HepG2 (cell line): ENCODE data around the gene ZBED5. TPM values are rescaled to one million over a fixed set of nuclear protein-coding genes. Genes with fewer than 3 reads are reported as not detected.

Experiments used
- ARHGAP35 ChIP-seq: sonication (generic); formaldehyde crosslinking; IDR thresholded peaks from 2 replicates; pipeline ENCODE4 v1.9.0; 2022; ENCODE audit warnings: mild to moderate bottlenecking, inconsistent platforms, moderate library complexity, missing genetic modification reagents, borderline replicate concordance
- BCL6 ChIP-seq: IDR thresholded peaks from 2 replicates; pipeline ENCODE4 v1.6.1; 2016; ENCODE audit warnings: missing genetic modification reagents, missing compliant biosample characterization
- CBX2 ChIP-seq, 2 experiments: fragments of 200-600 bp in 1 of 2; sonication (generic); formaldehyde crosslinking in 1 of 2; IDR thresholded peaks; 2 replicates each; pipeline versions ENCODE4 v1.7.0 to v1.8.1; 2018 to 2022; ENCODE audit warnings: low read depth in 2 of 2, low read length in 1 of 2, mild to moderate bottlenecking in 1 of 2, missing genetic modification reagents in 1 of 2
- CEBPG ChIP-seq: IDR thresholded peaks from 2 replicates; pipeline ENCODE4 v1.6.1; 2016
- GLI4 ChIP-seq: sonication (generic); formaldehyde crosslinking; IDR thresholded peaks from 2 replicates; pipeline ENCODE4 v1.5.1; 2020; ENCODE audit warnings: missing genetic modification reagents, mild to moderate bottlenecking, moderate library complexity, borderline replicate concordance
- HOXA3 ChIP-seq: sonication (generic); formaldehyde crosslinking; IDR thresholded peaks from 2 replicates; pipeline ENCODE4 v1.5.0; 2020; ENCODE audit warnings: missing genetic modification reagents
- MEIS1 ChIP-seq: sonication (generic); formaldehyde crosslinking; IDR thresholded peaks from 2 replicates; pipeline ENCODE4 v1.9.0; 2021; ENCODE audit warnings: mild to moderate bottlenecking, missing genetic modification reagents, moderate library complexity, borderline replicate concordance
- MYC ChIP-seq: sonication (generic); formaldehyde crosslinking; IDR thresholded peaks from 2 replicates; pipeline ENCODE4 v1.9.0; 2021; ENCODE audit warnings: missing genetic modification reagents, borderline replicate concordance
- NFKB2 ChIP-seq: sonication (generic); formaldehyde crosslinking; IDR thresholded peaks from 2 replicates; pipeline ENCODE4 v1.4.0; 2020; ENCODE audit warnings: missing genetic modification reagents, borderline replicate concordance
- SIX4 ChIP-seq: sonication (generic); formaldehyde crosslinking; IDR thresholded peaks from 2 replicates; pipeline ENCODE4 v1.4.0; 2020; ENCODE audit warnings: missing genetic modification reagents
- SNRNP70 ChIP-seq: fragments of 200-400 bp; formaldehyde crosslinking; IDR thresholded peaks from 2 replicates; pipeline ENCODE4 v1.6.1; 2017; ENCODE audit warnings: mild to moderate bottlenecking, low read depth, low read length, moderate library complexity
- ZC3H4 ChIP-seq: sonication (generic); formaldehyde crosslinking; IDR thresholded peaks from 2 replicates; pipeline ENCODE4 v1.4.0; 2020; ENCODE audit warnings: missing genetic modification reagents, borderline replicate concordance
- ZFY ChIP-seq: sonication (generic); formaldehyde crosslinking; IDR thresholded peaks from 2 replicates; pipeline ENCODE4 v1.4.0; 2020; ENCODE audit warnings: missing genetic modification reagents
- ZFYVE20 ChIP-seq: sonication (generic); formaldehyde crosslinking; IDR thresholded peaks from 2 replicates; pipeline ENCODE4 v1.8.0; 2023; ENCODE audit warnings: low read depth, mild to moderate bottlenecking, moderate library complexity, missing genetic modification reagents, borderline replicate concordance
- ZKSCAN5 ChIP-seq: sonication (generic); formaldehyde crosslinking; IDR thresholded peaks from 2 replicates; pipeline ENCODE4 v1.5.1; 2020; ENCODE audit warnings: mild to moderate bottlenecking, missing genetic modification reagents
- ZNF33A ChIP-seq: sonication (generic); formaldehyde crosslinking; IDR thresholded peaks from 2 replicates; pipeline ENCODE4 v1.5.1; 2020; ENCODE audit warnings: missing genetic modification reagents, mild to moderate bottlenecking, moderate library complexity, borderline replicate concordance
- ZNF792 ChIP-seq: IDR thresholded peaks from 2 replicates; pipeline ENCODE4 v1.6.1; 2016
- polyA plus RNA-seq, 8 experiments: library from polyadenylated mRNA; depleted of rRNA in 3 of 8; stranded (reverse) in 7 of 8; unstranded in 1 of 8; fragments of >200 nt; fragmentation: Illumina TruSeq in 4 of 8; extraction: Trizol in 4 of 8; gene quantifications; 2 replicates each; pipeline versions ENCODE4 v1.2.1 to v1.2.3, GENCODE V29; 2011 to 2016; ENCODE audit warnings: low read depth in 4 of 8, missing spikeins in 1 of 8, mixed read lengths in 1 of 8; ENCODE audit not compliant: insufficient read depth in 1 of 8
- total RNA-seq, 5 experiments: library from RNA; depleted of rRNA; stranded (reverse); fragments of >200 nt; fragmentation: Illumina TruSeq; extraction: Trizol; gene quantifications; 2 replicates each; pipeline ENCODE4 v1.2.3, GENCODE V29; 2016; ENCODE audit warnings: low read depth in 1 of 5
- TF ChIP-seq, protein P1 (sequence below): sonication (generic); formaldehyde crosslinking; IDR thresholded peaks from 2 replicates; pipeline ENCODE4 v1.5.1; 2020; ENCODE audit warnings: mild to moderate bottlenecking, missing genetic modification reagents, borderline replicate concordance
- TF ChIP-seq, protein P2 (sequence below): sonication (generic); formaldehyde crosslinking; IDR thresholded peaks from 2 replicates; pipeline ENCODE4 v1.4.0; 2020; ENCODE audit warnings: mild to moderate bottlenecking, missing genetic modification reagents

ZBED5 gene
- total and polyA plus RNA-seq, 2 of the 13 experiments (the other 11 are each of a cell fraction or from before 2014, with no cell fraction given), result 18.2 to 38.6 TPM

DNA sequence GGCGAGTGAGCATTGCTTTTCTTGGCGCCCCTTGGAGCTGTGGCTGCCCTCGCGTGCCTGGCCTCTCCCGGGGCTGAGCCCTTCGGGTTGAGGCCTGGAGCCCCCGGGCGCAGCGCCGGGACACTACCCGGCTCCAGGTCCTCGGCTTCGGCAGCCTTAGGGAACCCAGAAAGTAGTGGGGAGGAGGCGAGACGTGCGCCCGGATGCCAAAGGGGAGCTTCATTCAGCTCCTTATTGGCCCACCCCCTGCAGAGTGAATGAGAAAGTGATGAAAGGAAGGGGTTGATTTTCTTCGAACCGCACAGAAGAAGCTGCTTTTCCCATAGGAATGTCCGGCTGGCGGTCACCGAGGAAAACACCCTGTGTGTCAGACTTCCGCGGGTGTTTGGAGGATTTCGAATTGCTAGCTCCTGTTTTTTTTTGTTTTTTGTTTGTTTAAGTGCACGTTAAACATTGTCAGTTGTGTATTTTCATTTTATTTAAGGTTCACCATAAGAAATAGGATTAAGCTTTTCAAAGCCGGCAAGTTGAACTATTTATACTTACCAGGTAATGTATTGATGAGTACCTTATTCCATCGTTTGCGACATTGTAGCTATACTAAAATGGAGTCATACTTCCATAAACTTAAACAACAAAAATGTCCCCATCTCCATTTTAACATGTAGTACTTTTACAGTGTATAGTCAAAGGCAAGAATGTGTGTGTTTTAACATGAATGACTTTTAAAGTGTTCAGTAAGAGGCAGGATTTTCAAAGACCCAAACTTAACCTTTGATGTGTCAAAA, 48.3 kb downstream of the ZBED5 start (continued):
- TF ChIP-seq SIX4 (CRISPR knock-in tag) (0 out of 2 replicates have a peak, but pooled peaks have one; percentile 5), CEBPG (CRISPR knock-in tag) (no peak), NFKB2 (CRISPR knock-in tag) (peak; percentile 7; the same call in 1 of the 2 replicates), ZFYVE20 (no peak), ZFY (peak; percentile 51; the same call in 1 of the 2 replicates), ZNF33A (peak; percentile 81; the same call in 1 of the 2 replicates), HOXA3 (CRISPR knock-in tag) (no peak), ZKSCAN5 (no peak), MEIS1 (CRISPR knock-in tag) (0 out of 2 replicates have a peak, but pooled peaks have one; percentile 20), ZC3H4 (CRISPR knock-in tag) (peak; percentile 89; the same call in 1 of the 2 replicates), GLI4 (CRISPR knock-in tag) (0 out of 2 replicates have a peak, but pooled peaks have one; percentile 49), CBX2 (IDR thresholded peaks at IDR 0.05; ENCODE audit: low read depth, low read length) (no peak), CBX2 (CRISPR knock-in tag; IDR thresholded peaks at IDR 0.05; ENCODE audit: low read depth) (no peak), BCL6 (0 out of 2 replicates have a peak, but pooled peaks have one; percentile 1), ZNF792 (CRISPR knock-in tag) (no peak), ARHGAP35 (CRISPR knock-in tag) (no peak; the same call in 1 of the 2 replicates), SNRNP70 (no peak), MYC (CRISPR knock-in tag) (0 out of 2 replicates have a peak, but pooled peaks have one; percentile 25)
- TF ChIP-seq, protein P1, sequence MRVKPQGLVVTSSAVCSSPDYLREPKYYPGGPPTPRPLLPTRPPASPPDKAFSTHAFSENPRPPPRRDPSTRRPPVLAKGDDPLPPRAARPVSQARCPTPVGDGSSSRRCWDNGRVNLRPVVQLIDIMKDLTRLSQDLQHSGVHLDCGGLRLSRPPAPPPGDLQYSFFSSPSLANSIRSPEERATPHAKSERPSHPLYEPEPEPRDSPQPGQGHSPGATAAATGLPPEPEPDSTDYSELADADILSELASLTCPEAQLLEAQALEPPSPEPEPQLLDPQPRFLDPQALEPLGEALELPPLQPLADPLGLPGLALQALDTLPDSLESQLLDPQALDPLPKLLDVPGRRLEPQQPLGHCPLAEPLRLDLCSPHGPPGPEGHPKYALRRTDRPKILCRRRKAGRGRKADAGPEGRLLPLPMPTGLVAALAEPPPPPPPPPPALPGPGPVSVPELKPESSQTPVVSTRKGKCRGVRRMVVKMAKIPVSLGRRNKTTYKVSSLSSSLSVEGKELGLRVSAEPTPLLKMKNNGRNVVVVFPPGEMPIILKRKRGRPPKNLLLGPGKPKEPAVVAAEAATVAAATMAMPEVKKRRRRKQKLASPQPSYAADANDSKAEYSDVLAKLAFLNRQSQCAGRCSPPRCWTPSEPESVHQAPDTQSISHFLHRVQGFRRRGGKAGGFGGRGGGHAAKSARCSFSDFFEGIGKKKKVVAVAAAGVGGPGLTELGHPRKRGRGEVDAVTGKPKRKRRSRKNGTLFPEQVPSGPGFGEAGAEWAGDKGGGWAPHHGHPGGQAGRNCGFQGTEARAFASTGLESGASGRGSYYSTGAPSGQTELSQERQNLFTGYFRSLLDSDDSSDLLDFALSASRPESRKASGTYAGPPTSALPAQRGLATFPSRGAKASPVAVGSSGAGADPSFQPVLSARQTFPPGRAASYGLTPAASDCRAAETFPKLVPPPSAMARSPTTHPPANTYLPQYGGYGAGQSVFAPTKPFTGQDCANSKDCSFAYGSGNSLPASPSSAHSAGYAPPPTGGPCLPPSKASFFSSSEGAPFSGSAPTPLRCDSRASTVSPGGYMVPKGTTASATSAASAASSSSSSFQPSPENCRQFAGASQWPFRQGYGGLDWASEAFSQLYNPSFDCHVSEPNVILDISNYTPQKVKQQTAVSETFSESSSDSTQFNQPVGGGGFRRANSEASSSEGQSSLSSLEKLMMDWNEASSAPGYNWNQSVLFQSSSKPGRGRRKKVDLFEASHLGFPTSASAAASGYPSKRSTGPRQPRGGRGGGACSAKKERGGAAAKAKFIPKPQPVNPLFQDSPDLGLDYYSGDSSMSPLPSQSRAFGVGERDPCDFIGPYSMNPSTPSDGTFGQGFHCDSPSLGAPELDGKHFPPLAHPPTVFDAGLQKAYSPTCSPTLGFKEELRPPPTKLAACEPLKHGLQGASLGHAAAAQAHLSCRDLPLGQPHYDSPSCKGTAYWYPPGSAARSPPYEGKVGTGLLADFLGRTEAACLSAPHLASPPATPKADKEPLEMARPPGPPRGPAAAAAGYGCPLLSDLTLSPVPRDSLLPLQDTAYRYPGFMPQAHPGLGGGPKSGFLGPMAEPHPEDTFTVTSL (CRISPR knock-in tag), result no peak
- TF ChIP-seq, protein P2, sequence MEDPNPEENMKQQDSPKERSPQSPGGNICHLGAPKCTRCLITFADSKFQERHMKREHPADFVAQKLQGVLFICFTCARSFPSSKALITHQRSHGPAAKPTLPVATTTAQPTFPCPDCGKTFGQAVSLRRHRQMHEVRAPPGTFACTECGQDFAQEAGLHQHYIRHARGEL (CRISPR knock-in tag), result no peak
